HEK293T (cell line): ENCODE measurements around the gene SMURF1.

Experiments
- ARNT ChIP-seq: fragments of 450-650 bp; IDR thresholded peaks from 2 replicates; pipeline ENCODE4 v1.6.1; 2017; ENCODE audit warnings: mild to moderate bottlenecking
- BHLHE40 ChIP-seq: fragments of 450-650 bp; IDR thresholded peaks from 2 replicates; pipeline ENCODE4 v1.6.1; 2016; ENCODE audit warnings: mild to moderate bottlenecking, moderate library complexity, borderline replicate concordance
- CTBP1 ChIP-seq: fragments of 450-650 bp; IDR thresholded peaks from 2 replicates; pipeline ENCODE4 v1.6.1; 2016; ENCODE audit warnings: borderline replicate concordance
- FOXA1 ChIP-seq: fragments of 450-650 bp; IDR thresholded peaks from 2 replicates; pipeline ENCODE4 v1.6.1; 2016; ENCODE audit warnings: mild to moderate bottlenecking
- FOXK2 ChIP-seq: fragments of 450-650 bp; IDR thresholded peaks from 2 replicates; pipeline ENCODE4 v1.6.1; 2016; ENCODE audit warnings: mild to moderate bottlenecking
- FOXM1 ChIP-seq: fragments of 450-650 bp; IDR thresholded peaks from 2 replicates; pipeline ENCODE4 v1.6.1; 2017; ENCODE audit warnings: mild to moderate bottlenecking, borderline replicate concordance
- L3MBTL2 ChIP-seq: fragments of 450-650 bp; conservative IDR thresholded peaks from 2 replicates; pipeline ENCODE4 v1.6.1; 2016; ENCODE audit warnings: mild to moderate bottlenecking
- SP1 ChIP-seq: fragments of 450-650 bp; IDR thresholded peaks from 2 replicates; pipeline ENCODE4 v1.6.1; 2017
- SUZ12 ChIP-seq: fragments of 450-650 bp; IDR thresholded peaks from 2 replicates; pipeline ENCODE4 v1.6.1; 2016; ENCODE audit warnings: mild to moderate bottlenecking
- TARDBP ChIP-seq: fragments of 450-650 bp; IDR thresholded peaks from 2 replicates; pipeline ENCODE4 v1.6.1; 2016
- ZNF384 ChIP-seq: fragments of 450-650 bp; IDR thresholded peaks from 2 replicates; pipeline ENCODE4 v1.6.1; 2016

GRCh38 chr7:98993024-98993897 is 150.6 kb downstream of the SMURF1 start:
- no peak for TF ChIP-seq SUZ12
- no peak for TF ChIP-seq FOXM1
- TF ChIP-seq SP1: no peak
- TF ChIP-seq FOXA1: no peak
- no peak for TF ChIP-seq BHLHE40
- no peak for TF ChIP-seq ZNF384
- no peak for TF ChIP-seq TARDBP
- TF ChIP-seq L3MBTL2: no peak
- no peak for TF ChIP-seq ARNT
- TF ChIP-seq FOXK2: no peak
- no peak for TF ChIP-seq CTBP1
